Measurements from ENCODE around the gene SLC12A3. TPM values are rescaled to one million over a fixed set of nuclear protein-coding genes. Genes with fewer than 3 reads are reported as not detected.

Gene SLC12A3
- total RNA-seq, 3 donors from 2014 or later (not counting 1 experiment from before 2014, with no cell fraction given): not detected

DNA sequence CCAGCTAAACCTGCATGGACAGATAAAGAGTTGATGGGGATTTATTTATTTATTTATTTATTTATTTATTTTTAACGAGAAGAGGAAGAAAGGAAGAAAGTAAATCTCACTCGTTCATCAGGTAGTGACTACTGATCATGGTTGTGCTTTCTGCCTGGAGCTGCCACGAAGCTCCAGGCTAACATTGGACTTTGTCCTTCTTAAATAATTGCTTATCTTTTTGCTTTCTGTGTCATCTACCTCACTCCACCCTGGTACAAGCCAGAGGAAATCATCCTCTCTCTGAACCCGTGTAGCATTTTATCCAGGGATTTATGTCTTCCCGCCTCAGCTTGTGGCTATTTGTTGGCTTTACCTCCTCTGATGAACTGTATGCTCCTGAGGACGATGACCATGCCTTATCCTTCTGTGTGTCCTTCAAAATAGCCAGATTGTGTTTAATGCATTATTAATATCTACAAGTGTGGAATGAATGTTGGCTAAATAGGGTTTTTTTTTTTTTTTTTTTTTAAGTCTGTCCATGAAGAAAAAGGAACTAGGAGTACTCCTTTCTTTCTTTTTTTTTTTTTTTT lies 8.0 kb upstream of the SLC12A3 start:
- no peak overlapping the region for H3K27ac ChIP-seq (ENCODE audit: low read length)

DNA sequence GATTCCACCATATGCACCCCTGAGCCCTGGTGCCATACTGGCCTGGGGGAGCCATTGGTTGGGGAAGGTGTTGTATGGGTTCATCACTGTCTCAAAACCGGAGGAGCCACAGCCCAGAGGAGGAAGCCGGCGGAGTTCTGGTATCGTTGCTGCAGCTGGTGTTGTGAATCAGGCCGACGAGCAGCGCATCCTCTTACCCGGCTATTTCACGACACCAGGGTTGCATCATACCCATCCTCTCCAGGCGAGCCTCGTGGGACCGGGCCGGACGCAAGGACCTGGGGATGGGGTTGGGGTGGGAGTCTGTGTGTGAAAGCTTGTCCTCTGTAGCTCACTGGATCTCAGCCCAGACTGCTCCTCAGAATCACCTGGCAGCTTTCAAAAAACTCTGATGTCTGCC lies 6.6 kb upstream of the SLC12A3 start:
- intact Hi-C loops (cut with micrococcal nuclease): no loop called here
- H3K9me3 ChIP-seq (ENCODE audit: control insufficient read depth, insufficient read depth, low read length): no peaks in the 10 kb centered on the region
- no peak for DNase-seq
- no peak for ATAC-seq
- H3K36me3 ChIP-seq (ENCODE audit: control insufficient read depth, insufficient read depth, low read length): no peaks in the 10 kb centered on the region
- TF ChIP-seq, protein P1, sequence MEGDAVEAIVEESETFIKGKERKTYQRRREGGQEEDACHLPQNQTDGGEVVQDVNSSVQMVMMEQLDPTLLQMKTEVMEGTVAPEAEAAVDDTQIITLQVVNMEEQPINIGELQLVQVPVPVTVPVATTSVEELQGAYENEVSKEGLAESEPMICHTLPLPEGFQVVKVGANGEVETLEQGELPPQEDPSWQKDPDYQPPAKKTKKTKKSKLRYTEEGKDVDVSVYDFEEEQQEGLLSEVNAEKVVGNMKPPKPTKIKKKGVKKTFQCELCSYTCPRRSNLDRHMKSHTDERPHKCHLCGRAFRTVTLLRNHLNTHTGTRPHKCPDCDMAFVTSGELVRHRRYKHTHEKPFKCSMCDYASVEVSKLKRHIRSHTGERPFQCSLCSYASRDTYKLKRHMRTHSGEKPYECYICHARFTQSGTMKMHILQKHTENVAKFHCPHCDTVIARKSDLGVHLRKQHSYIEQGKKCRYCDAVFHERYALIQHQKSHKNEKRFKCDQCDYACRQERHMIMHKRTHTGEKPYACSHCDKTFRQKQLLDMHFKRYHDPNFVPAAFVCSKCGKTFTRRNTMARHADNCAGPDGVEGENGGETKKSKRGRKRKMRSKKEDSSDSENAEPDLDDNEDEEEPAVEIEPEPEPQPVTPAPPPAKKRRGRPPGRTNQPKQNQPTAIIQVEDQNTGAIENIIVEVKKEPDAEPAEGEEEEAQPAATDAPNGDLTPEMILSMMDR (IDR thresholded peaks at IDR 0.05): no peak
- H3K36me3 Mint-ChIP-seq: no peaks in the 10 kb centered on the region
- 69% methylated on average over 10 of the region's 14 CpGs for WGBS (ENCODE audit: insufficient coverage)
- H3K4me1 Mint-ChIP-seq: peaks cover 39 to 46% of the 10 kb centered on the region in 2 donors
- H3K27ac ChIP-seq (ENCODE audit: low read length): no peak overlapping the region
- no peaks in the 10 kb centered on the region for H3K9me3 Mint-ChIP-seq
- no peaks in the 10 kb centered on the region for H3K27me3 ChIP-seq (ENCODE audit: control insufficient read depth, insufficient read depth, low read length)
- no peak overlapping the region for H3K4me3 ChIP-seq (ENCODE audit: low read length)
- peaks cover 57% of the 10 kb centered on the region for H3K4me1 ChIP-seq (ENCODE audit: control insufficient read depth, insufficient read depth, low read length)
- no peak overlapping the region for H3K27ac Mint-ChIP-seq
- H3K4me3 Mint-ChIP-seq: no peak overlapping the region
- H3K27me3 Mint-ChIP-seq (ENCODE audit: low read depth in 2 of 2): no peaks in the 10 kb centered on the region

More for the DNA sequence above, 8.0 kb upstream of the SLC12A3 start:
- intact Hi-C loops (cut with micrococcal nuclease): no loop called here
- Mint-ChIP-seq H3K4me1 (peaks cover 25 to 32% of the 10 kb centered on the region in 2 donors), H3K27ac (no peak overlapping the region), H3K36me3 (no peaks in the 10 kb centered on the region), H3K4me3 (no peak overlapping the region), H3K27me3 (ENCODE audit: low read depth in 2 of 2) (no peaks in the 10 kb centered on the region), H3K9me3 (no peaks in the 10 kb centered on the region)
- H3K27me3 ChIP-seq (ENCODE audit: control insufficient read depth, insufficient read depth, low read length): no peaks in the 10 kb centered on the region
- H3K4me3 ChIP-seq (ENCODE audit: low read length): no peak overlapping the region
- H3K4me1 ChIP-seq (ENCODE audit: control insufficient read depth, insufficient read depth, low read length): peaks cover 43% of the 10 kb centered on the region
- no peaks in the 10 kb centered on the region for H3K36me3 ChIP-seq (ENCODE audit: control insufficient read depth, insufficient read depth, low read length)
- TF ChIP-seq, protein P1 (IDR thresholded peaks at IDR 0.05): no peak
- ATAC-seq: no peak
- H3K9me3 ChIP-seq (ENCODE audit: control insufficient read depth, insufficient read depth, low read length): no peaks in the 10 kb centered on the region
- 94% methylated on average over 4 of the region's 6 CpGs for WGBS (ENCODE audit: insufficient coverage)
- no peak for DNase-seq

DNA sequence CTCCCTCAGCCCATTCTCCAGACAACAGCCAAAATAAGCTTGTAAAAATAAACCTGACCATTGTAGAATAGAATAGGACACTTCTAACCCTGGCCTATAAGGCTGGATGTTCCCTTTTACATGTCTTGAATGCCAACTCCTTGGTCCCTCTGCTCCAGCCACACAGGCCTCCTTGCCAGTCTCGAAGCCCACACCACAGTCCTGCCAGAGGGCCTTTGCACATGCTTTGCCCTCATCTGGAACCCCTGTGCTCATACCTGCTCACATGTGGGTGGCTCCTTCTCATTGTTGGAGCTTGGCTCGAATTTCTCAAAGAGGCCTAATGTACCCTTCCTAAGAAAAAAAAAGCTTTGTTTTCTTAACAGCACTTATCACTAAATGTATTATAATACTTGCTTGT lies 5.4 kb upstream of the SLC12A3 start:
- Histone ChIP-seq H3K4me3 (ENCODE audit: low read length) (no peak overlapping the region), H3K27me3 (ENCODE audit: control insufficient read depth, insufficient read depth, low read length) (no peaks in the 10 kb centered on the region), H3K36me3 (ENCODE audit: control insufficient read depth, insufficient read depth, low read length) (no peaks in the 10 kb centered on the region), H3K4me1 (ENCODE audit: control insufficient read depth, insufficient read depth, low read length) (peaks cover 65% of the 10 kb centered on the region), H3K27ac (ENCODE audit: low read length) (peak overlapping the region; percentile 64), H3K9me3 (ENCODE audit: control insufficient read depth, insufficient read depth, low read length) (no peaks in the 10 kb centered on the region)
- H3K27me3 Mint-ChIP-seq (ENCODE audit: low read depth in 2 of 2): no peaks in the 10 kb centered on the region
- H3K4me3 Mint-ChIP-seq: no peak overlapping the region
- H3K4me1 Mint-ChIP-seq: peaks cover 44 to 52% of the 10 kb centered on the region in 2 donors
- no peak for DNase-seq
- TF ChIP-seq, protein P1 (IDR thresholded peaks at IDR 0.05): no peak
- no peaks in the 10 kb centered on the region for H3K36me3 Mint-ChIP-seq
- intact Hi-C loops (cut with micrococcal nuclease): loop anchor here (5.0 kb wide), 2 partner anchors 183 to 308 kb away; no protein-coding TSS in a partner anchor
- no peaks in the 10 kb centered on the region for H3K9me3 Mint-ChIP-seq
- WGBS (ENCODE audit: insufficient coverage): 60% methylated on average over 2 of the region's 2 CpGs
- peak overlapping the region; percentile 80 to 90 for H3K27ac Mint-ChIP-seq
- no peak for ATAC-seq

Measured in natural killer cell (primary cell).